HL-60/S4 (cell line): ENCODE measurements around the gene GPHA2.
"Not testable (repeated sequence)": the region's sequence is repeated elsewhere in the genome, so short reads cannot be mapped to it uniquely, and the experiment has no call there.

ENCODE experiments used
- in situ Hi-C: fragments of 300-500 bp; cut with MboI; formaldehyde crosslinking; loops from 2 replicates; pipeline ENCODE4 v1.14.3; 2022; ENCODE audit warnings: low sequenced_read_pairs

Gene GPHA2, protein sequence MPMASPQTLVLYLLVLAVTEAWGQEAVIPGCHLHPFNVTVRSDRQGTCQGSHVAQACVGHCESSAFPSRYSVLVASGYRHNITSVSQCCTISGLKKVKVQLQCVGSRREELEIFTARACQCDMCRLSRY

DNA sequence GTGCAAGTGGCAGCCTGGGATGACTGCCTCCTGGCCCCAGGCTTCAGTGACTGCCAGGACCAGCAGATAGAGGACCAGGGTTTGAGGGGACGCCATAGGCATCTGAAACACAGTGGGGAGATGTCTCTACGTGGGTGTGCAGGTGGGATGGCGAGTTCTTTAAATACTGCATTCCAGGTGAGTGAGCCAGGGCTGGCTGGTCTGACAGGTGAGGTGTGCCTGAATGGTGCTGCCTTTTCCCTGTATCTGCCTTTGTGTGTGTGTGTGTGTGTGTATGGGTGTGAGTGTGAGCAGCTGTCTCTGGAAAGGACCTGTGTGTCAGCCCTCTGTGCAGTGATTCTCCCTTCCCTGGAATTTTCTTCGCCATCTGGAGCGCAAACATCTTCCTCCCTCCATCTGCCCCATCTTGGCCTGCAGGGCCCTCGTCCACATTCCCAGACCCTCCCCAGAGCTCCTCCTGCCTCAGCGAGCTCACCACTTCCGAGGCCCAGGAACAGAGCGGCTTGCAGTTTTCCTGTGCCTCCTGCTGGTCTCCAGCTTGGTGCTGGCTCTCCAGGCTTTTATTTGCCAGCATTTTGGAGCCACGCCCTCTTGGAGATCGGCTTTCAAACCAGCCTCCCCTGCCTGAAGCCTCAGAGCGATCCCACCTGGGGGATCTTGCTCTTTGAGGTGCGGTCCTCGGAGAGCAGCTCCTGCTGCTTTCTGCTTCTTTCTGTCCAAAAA is at the start of gene GPHA2:
GPHA2 (minus strand) TSS at position 535 of the 723 bp plus-strand sequence; CDS start at position 102, 433 bp downstream.
- in situ Hi-C loops = no loop called here

DNA sequence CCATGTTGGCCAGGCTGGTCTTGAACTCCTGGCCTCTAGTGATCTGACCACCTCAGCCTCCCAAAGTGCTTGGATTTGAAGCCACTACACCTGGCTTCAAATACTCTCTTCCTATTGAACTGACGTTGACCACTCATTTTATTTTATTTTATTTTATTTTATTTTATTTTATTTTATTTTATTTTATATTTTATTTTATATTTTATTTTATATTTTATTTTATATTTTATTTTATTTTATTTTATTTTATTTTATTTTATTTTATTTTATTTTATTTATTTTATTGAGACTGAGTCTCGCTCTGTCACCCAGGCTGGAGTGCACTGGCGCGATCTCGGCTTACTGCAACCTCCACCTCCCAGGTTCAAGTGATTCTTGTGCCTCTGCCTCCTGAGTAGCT is 47.6 kb upstream of the GPHA2 start:
- in situ Hi-C loops = not testable (repeated sequence)

DNA sequence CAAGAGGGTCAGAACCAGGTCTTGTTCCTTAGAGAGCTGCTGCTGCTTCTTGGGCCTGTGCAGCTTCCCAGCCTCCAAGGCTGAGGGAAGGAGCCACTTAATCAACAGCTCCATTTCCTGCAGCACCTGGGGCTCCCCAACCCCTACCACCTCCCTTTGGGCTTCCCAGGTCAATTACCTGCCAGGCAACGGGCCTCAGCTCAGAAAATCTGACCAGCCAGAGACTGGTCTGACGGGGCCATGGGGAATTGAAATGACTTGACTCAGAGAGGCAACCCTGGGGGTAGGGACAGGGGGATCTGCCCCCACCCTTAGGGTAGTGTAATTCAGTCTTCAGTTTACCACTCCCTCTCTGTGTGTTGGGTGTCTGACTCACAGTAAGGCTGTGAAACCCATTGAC is 41.0 kb upstream of the GPHA2 start:
- in situ Hi-C loops = no loop called here

DNA sequence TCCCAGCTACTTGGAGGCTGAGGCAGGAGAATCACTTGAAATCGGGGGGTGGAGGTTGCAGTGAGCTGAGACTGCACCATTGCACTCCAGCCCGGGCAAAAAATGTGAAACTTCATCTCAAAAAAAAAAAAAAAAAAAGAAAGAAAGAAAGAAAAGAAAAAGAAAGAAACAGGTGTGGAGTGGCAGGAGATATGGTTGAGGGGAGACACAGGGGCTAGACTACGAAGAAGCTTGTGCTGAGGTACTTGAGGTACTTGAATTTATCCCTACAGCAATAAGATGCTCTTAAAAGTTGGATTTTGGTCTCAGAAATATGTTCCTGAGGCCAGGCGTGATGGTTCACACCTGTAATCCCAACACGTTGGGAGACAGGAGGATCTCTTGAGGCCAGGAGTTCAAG is 38.4 kb upstream of the GPHA2 start:
- in situ Hi-C loops = no loop called here

DNA sequence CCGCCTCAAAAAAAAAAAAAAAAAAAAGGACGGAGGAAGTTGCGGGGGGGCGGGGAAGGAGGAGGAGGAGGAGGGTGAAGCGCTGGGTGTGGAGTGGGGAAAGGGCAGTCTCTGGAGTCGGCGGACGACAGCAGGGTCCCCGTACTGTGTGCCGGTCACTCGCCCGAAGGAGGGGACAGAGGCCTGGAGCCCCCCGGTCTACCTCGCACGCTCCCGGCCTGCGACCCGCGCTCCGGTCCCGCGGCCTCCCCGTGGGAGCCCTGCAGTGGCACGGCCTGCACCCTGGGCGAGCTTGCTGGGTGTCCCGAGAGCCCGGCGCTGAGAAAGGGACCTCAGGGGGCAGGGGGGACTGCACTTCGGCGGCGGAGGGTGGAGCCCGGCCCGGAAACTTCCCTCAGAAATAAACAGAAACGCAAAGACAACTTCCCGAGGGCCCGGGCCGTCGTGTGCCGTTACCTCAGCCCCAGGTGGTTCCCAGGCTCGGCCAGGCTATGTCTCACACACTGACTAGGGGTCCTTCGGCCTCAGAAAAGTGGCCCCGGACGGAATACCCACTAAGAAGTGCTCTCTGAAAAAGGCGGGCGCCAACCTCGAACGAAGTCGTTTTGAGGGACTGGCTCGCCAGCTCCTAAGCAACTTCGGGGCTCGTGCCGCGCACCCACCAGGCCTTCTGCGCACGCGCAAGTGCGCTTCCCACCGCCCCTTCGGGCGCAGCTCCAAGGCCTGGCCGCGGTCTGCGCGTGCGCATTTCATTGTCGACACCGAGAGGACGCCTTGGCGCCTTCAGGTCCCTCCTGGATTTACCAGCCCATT is 35.9 kb upstream of the GPHA2 start, which contains the start of gene MAJIN:
MAJIN (minus strand) TSS at position 688 of the 813 bp plus-strand sequence. CDS start 12,703 bp downstream, outside the sequence.
- in situ Hi-C loops = no loop called here

DNA sequence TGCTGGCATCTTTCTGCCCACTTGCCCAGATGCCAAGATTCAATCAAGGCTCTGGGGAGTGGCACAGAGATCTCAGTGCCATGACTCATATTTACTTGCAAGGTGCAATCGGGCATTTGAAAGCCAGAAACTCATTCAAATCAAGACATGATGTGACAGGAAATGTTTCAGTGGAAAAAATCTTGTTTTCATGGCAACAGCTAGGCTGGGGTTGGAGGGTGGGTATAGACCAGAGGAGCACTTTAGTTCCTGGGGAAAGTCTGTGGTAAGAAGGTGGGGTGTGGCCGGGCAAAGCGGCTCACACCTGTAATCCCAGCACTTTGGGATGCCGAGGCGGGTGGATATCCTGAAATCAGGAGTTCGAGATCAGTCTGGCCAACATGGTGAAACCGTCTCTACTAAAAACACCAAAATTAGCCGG is 35.0 kb upstream of the GPHA2 start:
- in situ Hi-C loops = no loop called here

DNA sequence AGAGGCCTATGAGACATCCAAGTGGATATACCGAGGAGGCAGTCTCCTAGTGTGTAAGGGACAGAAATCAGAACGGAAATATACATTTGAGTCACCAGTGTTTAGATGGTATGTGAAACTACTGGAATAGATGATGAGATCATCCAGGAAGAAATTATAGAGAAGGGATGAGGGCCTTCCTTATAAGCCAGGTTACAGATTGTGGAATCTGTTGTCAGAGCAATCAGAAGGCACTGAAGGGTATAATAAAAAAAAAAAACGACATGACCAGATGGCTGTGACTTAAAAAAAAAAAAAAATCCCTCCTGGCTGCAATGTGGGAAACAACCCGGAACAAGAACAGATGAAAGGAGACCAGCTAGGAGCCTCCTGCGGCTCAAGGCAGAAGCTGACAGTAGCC is 33.5 kb upstream of the GPHA2 start:
- in situ Hi-C loops = no loop called here

DNA sequence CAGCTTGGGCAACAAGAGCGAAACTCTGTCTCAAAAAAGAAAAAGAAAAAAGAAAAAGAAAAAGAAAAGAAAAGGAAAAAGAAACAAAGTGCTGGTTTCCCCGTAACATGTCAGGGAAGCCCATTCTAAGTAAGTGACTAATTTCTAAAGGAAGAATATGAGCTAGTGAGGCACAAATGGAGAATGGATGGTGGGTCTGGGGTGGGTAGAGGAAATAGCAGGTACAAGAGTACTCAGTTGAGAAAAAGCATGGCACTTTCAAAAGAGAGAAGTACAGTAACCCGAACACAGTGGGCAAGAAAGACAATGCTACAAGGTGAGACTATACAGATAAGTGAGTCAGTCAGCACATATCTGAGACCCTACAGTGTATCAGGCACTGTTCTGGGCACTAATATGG is 31.7 kb upstream of the GPHA2 start:
- in situ Hi-C loops = no loop called here

DNA sequence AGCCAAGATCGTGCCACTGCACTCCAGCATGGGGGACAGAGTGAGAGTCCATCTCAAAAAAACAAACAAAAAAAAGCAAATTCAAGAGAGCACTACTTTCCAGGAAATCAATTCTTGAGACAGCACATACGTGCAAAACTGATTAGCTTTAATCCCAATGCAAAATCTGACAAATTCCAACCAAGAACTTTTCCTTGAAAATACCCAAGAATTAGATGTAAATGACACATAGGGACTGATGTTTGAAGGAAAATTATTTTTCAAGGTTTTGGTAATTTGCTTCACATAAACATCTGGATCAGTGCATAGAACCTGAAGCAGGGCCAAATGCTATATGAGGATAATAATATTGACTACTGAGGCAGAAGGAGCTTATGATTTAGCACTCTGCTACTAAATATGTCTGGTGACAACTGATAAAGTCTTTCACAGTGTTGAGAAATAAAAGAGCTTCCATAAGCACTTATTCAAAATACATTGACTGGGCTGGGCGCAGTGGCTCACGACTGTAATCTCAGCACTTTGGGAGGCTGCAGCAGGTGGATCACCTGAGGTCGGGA is 27.5 kb upstream of the GPHA2 start:
- in situ Hi-C loops = no loop called here

DNA sequence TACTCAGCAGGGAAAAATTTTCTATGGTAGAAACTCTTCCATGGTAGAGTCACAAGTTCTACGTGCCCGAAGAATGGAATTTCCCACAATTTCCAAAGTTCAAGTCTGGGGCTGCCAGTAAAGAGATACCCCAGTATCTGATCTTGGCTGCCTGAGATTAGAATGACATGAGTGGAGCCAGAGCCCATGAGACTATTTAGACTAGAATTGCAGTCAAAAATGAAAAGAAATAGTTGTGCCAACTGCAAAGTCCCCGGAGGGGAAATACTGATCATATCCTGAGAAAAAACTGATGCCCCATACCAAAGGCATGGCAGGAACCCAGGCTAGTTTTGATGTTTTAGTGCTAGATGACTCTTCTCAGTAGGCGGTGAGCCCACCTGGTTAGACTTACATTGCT is 25.0 kb upstream of the GPHA2 start:
- in situ Hi-C loops = no loop called here

DNA sequence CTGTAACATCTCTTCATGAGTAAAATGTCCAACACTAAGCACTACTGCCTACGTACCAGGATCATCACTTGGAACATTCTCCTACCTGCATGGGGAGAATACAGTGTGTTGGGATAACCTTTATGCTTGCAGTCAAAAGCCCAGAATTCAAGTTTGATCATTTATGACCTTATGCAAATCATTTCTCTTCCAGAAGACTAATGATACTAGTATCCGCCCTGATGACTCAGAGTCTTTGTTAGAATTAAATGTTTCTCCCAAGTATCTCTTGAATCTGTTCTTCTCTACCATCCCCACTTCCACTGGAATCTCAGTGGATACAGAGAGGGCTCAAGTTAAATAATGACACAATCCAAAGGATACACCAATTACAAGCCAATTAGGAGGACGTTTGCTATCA is 23.8 kb upstream of the GPHA2 start:
- in situ Hi-C loops = no loop called here

DNA sequence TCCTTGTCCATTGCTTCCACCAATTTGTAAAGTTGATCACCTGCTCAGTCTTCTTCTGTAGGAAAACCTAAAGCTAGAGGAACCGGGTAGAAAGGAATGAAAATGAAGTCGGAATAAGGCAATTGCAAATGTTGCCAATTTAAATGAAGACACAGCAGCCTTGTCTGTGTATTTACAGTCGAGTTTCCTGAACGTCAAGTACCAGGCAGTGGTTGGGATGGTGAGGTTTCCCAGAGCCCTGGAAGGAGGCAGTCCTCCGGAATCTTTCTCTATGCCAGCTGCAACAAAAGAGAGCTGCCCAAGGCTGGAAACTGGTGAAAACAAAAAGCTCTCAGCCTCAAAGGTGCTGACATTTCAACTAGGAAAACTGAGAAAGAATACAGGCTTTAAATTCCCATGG is 18.5 kb upstream of the GPHA2 start:
- in situ Hi-C loops = no loop called here

DNA sequence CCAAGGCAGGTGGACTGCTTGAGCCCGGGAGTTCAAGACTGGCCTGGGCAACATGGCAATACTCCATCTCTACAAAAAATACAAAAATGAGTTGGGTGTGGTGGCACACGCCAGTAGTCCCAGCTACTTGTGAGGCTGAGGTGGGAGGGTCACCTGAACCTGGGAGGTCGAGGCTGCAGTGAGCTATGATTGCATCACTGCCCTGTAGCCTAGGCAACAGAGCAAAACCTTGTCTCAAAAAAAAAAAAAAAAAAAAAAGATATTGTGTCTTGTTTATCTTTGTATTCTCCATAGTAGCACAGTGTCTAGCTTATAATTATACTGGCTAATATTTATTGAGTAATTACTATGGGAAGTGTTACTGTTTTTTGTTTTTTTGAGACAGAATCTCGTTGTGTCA is 15.8 kb upstream of the GPHA2 start:
- in situ Hi-C loops = no loop called here

DNA sequence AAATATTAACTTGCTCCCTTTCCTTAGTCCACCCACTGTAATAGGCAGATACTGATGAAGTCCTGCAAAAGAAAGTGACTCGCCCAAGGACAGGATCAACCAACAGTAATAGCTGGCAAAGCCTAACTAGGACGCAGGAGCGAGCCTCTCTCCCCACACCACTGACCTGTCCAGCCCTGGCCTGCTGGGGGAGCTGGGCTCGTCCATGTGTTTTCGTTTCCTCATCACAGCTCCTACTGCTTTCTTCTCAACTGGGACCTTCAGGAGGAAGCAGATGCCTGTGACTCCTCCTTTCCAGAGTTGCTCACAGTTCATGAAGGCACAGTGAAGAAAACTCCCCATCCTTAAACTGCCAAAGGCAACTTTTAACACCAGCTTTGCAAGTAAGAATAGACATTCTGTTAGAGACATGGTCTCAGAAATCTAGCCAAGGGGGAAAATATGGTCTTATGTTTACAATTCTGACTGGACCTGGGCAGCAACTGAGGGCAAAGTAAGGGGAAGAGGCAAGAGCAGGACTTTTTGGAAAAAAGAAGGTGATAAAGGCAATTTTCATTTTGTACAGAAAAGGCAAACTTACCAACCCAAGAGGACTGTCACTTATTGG is 11.6 kb upstream of the GPHA2 start:
- in situ Hi-C loops = no loop called here

DNA sequence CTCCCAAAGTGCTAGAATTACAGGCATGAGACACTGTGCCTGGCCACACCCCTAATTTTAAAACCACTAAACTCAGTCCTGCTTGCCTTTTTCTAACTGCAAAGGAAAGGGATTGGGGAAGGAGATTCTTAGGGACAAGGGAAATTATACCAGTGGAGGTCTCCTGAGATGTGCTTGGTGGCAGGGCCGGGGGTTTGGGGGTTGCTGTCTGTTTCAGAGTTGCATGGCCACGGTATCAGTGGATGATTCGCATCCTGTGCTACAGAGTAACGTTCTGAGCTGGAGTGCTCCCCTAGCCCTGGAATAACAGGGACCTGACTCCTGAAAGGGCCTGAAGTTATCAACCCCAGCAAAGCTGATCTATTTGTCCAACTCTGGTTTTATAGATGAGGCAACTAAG is 846 bp upstream of the GPHA2 start:
- in situ Hi-C loops = no loop called here

DNA sequence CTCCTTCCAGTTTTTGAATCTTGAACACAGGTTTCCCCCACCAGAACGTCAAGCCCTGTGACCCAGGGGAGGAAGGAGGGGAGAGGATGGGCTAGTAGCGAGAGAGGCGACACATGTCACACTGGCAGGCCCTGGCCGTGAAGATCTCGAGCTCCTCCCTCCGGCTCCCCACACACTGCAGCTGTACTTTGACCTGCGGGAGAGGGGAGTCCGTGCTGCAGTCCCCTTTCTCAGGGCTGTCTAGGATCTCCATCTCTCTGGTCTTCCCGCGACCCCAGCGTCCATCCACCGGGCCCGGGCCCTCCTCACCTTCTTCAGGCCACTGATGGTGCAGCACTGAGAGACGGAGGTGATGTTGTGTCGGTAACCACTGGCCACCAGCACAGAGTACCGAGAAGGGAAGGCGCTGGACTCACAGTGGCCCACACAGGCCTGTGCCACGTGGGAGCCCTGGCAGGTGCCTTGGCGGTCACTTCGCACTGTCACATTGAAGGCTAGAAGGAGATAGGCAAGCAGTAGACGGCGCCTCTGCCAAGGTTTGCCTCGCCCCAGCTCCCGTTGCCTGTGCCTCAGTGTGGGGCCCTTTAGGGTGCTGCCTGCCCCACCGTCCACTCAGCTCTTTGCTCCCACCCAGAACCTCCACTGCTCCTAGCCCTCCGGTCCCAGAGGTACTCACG is 873 bp downstream of the GPHA2 start:
- in situ Hi-C loops = no loop called here

DNA sequence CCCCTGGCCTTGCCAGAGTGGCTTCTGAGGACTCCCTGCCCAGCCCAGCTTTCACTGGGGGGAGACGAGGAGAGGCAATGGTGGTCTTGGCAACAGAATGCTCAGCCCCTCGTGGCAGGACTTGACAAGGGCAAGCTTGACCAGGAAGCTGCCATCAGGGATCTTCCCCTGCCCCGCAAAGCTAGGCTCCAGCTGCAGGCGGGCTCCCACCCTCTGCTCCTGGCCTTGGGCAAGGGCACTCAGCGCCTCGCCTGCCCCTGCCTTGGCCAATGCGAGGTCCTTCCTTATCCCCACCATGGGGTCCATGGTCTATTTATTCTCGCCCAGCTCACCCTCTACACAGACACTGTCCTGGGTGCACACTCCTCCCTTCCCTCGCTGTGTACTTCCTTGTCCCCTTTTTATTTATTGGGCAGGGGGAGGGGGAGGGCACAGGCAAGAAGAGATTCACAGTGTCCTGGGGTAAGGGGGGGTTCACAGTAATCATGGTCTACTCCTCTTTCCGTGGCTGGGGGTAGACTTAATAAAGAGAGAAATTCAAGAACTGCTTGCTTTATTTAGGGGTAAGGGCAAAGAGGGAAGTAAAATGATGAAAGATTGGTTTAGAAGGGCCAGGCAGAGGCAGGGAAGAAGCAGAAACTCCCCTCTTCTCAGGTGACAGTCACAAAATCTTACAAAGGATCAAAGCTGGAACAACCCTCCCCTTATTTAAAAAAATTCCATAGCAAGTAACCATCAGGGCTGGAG is 1.6 kb downstream of the GPHA2 start:
- in situ Hi-C loops = no loop called here

DNA sequence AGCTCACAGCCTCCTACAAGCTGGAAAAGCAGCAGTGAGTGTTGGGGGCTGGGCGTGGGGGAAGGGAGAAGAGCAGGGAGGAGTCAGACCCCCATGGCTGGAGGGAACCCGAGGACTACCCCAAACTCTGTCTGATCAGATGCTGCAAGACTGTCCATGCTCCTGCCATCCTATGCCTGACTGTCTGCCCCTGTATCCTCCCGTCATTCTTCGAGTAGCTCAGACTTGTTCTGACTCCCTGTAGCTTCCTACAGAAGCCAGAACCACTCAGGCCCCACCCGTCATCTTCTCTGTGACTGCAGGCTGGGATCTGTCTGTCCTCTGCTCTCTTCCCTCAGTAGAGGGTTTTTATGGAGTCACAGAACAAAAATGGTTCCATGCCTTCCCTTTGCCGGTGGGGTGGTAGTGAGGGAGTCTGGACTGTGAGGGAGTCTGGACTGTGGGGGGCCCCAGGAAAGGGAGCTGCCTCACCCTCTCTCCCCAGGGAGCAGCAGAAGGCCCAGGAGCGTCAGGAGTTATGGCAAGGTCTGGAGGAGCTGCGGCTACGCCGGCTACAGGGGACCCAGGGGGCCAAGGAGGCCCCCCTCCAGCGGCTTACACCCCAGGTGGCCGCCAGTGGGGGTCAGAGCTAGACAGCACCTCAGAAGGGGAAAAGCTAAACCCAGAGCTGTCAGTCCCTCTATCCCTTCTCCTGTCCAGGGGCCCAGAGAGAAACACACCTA is 2.3 kb downstream of the GPHA2 start:
- in situ Hi-C loops = no loop called here

DNA sequence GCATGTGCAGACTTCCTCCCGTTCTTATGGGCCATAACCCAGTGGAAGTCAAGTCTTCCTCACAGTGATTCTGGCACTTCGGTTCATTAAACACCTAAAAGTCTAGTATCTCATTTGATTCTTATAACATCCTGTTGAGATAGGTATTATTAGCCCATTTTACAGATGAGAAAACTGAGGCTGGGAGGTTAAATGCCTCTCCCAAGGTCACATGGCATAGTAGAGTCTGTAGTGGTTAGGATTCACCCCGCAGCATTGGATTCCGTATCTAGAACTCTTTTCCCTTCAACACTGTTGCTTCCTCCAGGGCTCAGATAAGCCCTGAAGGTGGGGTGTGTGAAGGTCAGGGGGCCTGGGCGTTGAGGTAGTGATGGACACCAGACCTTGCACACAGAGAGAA is 3.4 kb downstream of the GPHA2 start:
- in situ Hi-C loops = no loop called here
